GM21529 (cell line): Measurements from ENCODE around the gene HIGD2A.

Experiments
- ATAC-seq: cut with Tn5 transposase; IDR thresholded peaks from one replicate; pipeline ENCODE4 v1.9.1; 2021; ENCODE audit not compliant: unreplicated experiment

The HIGD2A gene

GRCh38 chr5:176388444-176389134 lies at the start of gene HIGD2A, which contains the start of gene NOP16:
HIGD2A (plus strand) TSS chr5:176388751; CDS start chr5:176388820, 69 bp downstream.
NOP16 (minus strand) TSS chr5:176388598; CDS start chr5:176388539, 59 bp downstream.
- ATAC-seq, result peak; percentile 85

GRCh38 chr5:176339304-176339703 lies 49.2 kb upstream of the HIGD2A start:
- ATAC-seq, result no peak

GRCh38 chr5:176341325-176342157 lies 47.0 kb upstream of the HIGD2A start:
- ATAC-seq, result no peak

GRCh38 chr5:176342158-176342483 lies 46.4 kb upstream of the HIGD2A start:
- no peak for ATAC-seq

- ATAC-seq, result no peak
Observed at GRCh38 chr5:176342766-176343458, 45.6 kb upstream of the HIGD2A start.

- no peak for ATAC-seq
Observed at GRCh38 chr5:176350416-176350815, 38.1 kb upstream of the HIGD2A start.

- no peak for ATAC-seq
Observed at GRCh38 chr5:176352116-176352878, 36.3 kb upstream of the HIGD2A start.

GRCh38 chr5:176353533-176353932 lies 35.0 kb upstream of the HIGD2A start:
- ATAC-seq, result no peak

- ATAC-seq, result no peak
Observed at GRCh38 chr5:176355400-176356178, 33.0 kb upstream of the HIGD2A start.

GRCh38 chr5:176356179-176356566 lies 32.4 kb upstream of the HIGD2A start:
- ATAC-seq, result no peak

GRCh38 chr5:176359658-176360057 lies 28.9 kb upstream of the HIGD2A start:
- no peak for ATAC-seq

GRCh38 chr5:176360894-176361436 lies 27.6 kb upstream of the HIGD2A start:
- ATAC-seq, result no peak

GRCh38 chr5:176361437-176362232 lies 26.9 kb upstream of the HIGD2A start, which contains the start of gene KIAA1191:
KIAA1191 (minus strand) TSS chr5:176361764; CDS start chr5:176359508, 2,256 bp downstream.
- ATAC-seq, result peak; percentile 87

- peak; percentile 10 for ATAC-seq
Observed at GRCh38 chr5:176362233-176362490, 26.4 kb upstream of the HIGD2A start.

GRCh38 chr5:176364765-176365350 lies 23.7 kb upstream of the HIGD2A start:
- no peak for ATAC-seq

- peak; percentile 39 for ATAC-seq
Observed at GRCh38 chr5:176365351-176366231, 23.0 kb upstream of the HIGD2A start, which contains the start of gene ARL10. ARL10 (plus strand) TSS chr5:176365487; CDS start chr5:176365564, 77 bp downstream.

- ATAC-seq, result no peak
Observed at GRCh38 chr5:176366232-176366894, 22.2 kb upstream of the HIGD2A start.
